ENCODE results near the gene OCIAD1.

The OCIAD1 gene

GRCh38 chr4:48830706-48831531 is at the start of gene OCIAD1:
Gene OCIAD1, plus strand, starts transcription at chr4:48831088. Its CDS starts 1,537 bp downstream, at chr4:48832625.
- H3K4me1 ChIP-seq (ENCODE audit: control insufficient read depth, insufficient read depth, low read length) = peaks cover 5% of the 10 kb centered on the region

GRCh38 chr4:48781968-48782367 is 48.9 kb upstream of the OCIAD1 start:
- H3K27me3 ChIP-seq (ENCODE audit: control insufficient read depth, insufficient read depth, low read length) = no peaks in the 10 kb centered on the region
- H3K9ac ChIP-seq (ENCODE audit: low read length) = no peak overlapping the region
- peaks cover 7% of the 10 kb centered on the region for H3K4me1 ChIP-seq (ENCODE audit: control insufficient read depth, insufficient read depth, low read length)
- no peaks in the 10 kb centered on the region for H3K9me3 ChIP-seq (ENCODE audit: control insufficient read depth, low read length)
- no peaks in the 10 kb centered on the region for H3K36me3 ChIP-seq (ENCODE audit: control insufficient read depth, insufficient read depth, low read length)
- no peak overlapping the region for H3K4me3 ChIP-seq (ENCODE audit: low read length)

More at GRCh38 chr4:48830706-48831531, at the start of gene OCIAD1:
- Histone ChIP-seq H3K9ac (ENCODE audit: low read length) (peak within 1 kb of the TSS; percentile 99), H3K36me3 (ENCODE audit: control insufficient read depth, insufficient read depth, low read length) (peaks cover 7% of the 10 kb centered on the region), H3K9me3 (ENCODE audit: control insufficient read depth, low read length) (no peaks in the 10 kb centered on the region), H3K27me3 (ENCODE audit: control insufficient read depth, insufficient read depth, low read length) (no peaks in the 10 kb centered on the region), H3K4me3 (ENCODE audit: low read length) (peak within 1 kb of the TSS; percentile 99)

GRCh38 chr4:48785302-48785701 is 45.6 kb upstream of the OCIAD1 start:
- Histone ChIP-seq H3K4me1 (ENCODE audit: control insufficient read depth, insufficient read depth, low read length) (no peaks in the 10 kb centered on the region), H3K9ac (ENCODE audit: low read length) (no peak overlapping the region), H3K9me3 (ENCODE audit: control insufficient read depth, low read length) (no peaks in the 10 kb centered on the region), H3K36me3 (ENCODE audit: control insufficient read depth, insufficient read depth, low read length) (no peaks in the 10 kb centered on the region), H3K27me3 (ENCODE audit: control insufficient read depth, insufficient read depth, low read length) (no peaks in the 10 kb centered on the region), H3K4me3 (ENCODE audit: low read length) (no peak overlapping the region)

DNA sequence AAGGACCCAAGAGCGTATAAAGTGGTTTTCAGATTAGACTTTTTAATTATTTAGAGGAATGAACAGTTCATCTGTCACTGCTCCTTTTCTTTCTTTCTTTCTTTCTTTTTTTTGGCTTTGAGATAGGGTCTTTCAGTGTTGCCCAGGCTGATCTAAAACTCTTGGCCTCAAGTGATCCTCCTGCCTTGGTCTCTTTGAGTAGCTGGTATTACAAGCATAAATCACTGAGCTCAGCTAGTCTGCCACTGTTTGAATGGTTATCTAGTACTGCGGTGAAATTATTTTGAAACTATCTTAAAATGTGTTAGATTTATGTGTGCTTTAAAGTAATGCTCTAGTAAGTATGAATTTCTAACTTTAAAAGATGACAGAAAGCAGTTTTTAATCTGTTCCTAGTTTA is 44.3 kb upstream of the OCIAD1 start:
- H3K9ac ChIP-seq (ENCODE audit: low read length) = no peak overlapping the region
- no peak overlapping the region for H3K4me3 ChIP-seq (ENCODE audit: low read length)
- H3K27me3 ChIP-seq (ENCODE audit: control insufficient read depth, insufficient read depth, low read length) = no peaks in the 10 kb centered on the region
- H3K4me1 ChIP-seq (ENCODE audit: control insufficient read depth, insufficient read depth, low read length) = no peaks in the 10 kb centered on the region
- no peaks in the 10 kb centered on the region for H3K36me3 ChIP-seq (ENCODE audit: control insufficient read depth, insufficient read depth, low read length)
- no peaks in the 10 kb centered on the region for H3K9me3 ChIP-seq (ENCODE audit: control insufficient read depth, low read length)

- Histone ChIP-seq H3K9me3 (ENCODE audit: control insufficient read depth, low read length) (no peaks in the 10 kb centered on the region), H3K4me1 (ENCODE audit: control insufficient read depth, insufficient read depth, low read length) (no peaks in the 10 kb centered on the region), H3K9ac (ENCODE audit: low read length) (no peak overlapping the region), H3K4me3 (ENCODE audit: low read length) (no peak overlapping the region), H3K27me3 (ENCODE audit: control insufficient read depth, insufficient read depth, low read length) (no peaks in the 10 kb centered on the region), H3K36me3 (ENCODE audit: control insufficient read depth, insufficient read depth, low read length) (no peaks in the 10 kb centered on the region)
These were observed 43.8 kb upstream of the OCIAD1 start for GRCh38 chr4:48787056-48787455.

- no peak overlapping the region for H3K9ac ChIP-seq (ENCODE audit: low read length)
- H3K9me3 ChIP-seq (ENCODE audit: control insufficient read depth, low read length) = no peaks in the 10 kb centered on the region
- no peaks in the 10 kb centered on the region for H3K27me3 ChIP-seq (ENCODE audit: control insufficient read depth, insufficient read depth, low read length)
- H3K4me3 ChIP-seq (ENCODE audit: low read length) = no peak overlapping the region
- no peaks in the 10 kb centered on the region for H3K4me1 ChIP-seq (ENCODE audit: control insufficient read depth, insufficient read depth, low read length)
- H3K36me3 ChIP-seq (ENCODE audit: control insufficient read depth, insufficient read depth, low read length) = no peaks in the 10 kb centered on the region
These were observed 40.3 kb upstream of the OCIAD1 start for GRCh38 chr4:48790561-48790960.

DNA sequence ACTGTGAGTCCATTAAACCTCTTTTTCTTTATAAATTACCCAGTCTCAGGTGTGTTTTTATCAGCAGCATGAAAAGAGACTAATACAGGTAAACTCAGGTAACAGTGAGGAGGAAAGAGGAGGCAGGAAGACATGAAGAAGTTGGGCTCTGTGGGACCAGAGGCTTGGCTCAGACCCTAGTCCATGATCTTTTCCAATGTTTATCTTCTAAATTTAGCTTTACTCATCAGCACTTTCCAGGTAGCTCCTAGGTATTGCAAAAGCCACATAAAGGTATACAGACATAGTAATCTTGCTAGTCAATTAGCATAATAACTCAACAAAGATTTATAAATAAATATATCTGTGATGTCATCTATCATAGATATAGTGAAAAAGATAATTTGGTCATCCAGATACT is 39.6 kb upstream of the OCIAD1 start:
- Histone ChIP-seq H3K9ac (ENCODE audit: low read length) (no peak overlapping the region), H3K36me3 (ENCODE audit: control insufficient read depth, insufficient read depth, low read length) (no peaks in the 10 kb centered on the region), H3K4me1 (ENCODE audit: control insufficient read depth, insufficient read depth, low read length) (no peaks in the 10 kb centered on the region), H3K4me3 (ENCODE audit: low read length) (no peak overlapping the region), H3K27me3 (ENCODE audit: control insufficient read depth, insufficient read depth, low read length) (no peaks in the 10 kb centered on the region), H3K9me3 (ENCODE audit: control insufficient read depth, low read length) (no peaks in the 10 kb centered on the region)

DNA sequence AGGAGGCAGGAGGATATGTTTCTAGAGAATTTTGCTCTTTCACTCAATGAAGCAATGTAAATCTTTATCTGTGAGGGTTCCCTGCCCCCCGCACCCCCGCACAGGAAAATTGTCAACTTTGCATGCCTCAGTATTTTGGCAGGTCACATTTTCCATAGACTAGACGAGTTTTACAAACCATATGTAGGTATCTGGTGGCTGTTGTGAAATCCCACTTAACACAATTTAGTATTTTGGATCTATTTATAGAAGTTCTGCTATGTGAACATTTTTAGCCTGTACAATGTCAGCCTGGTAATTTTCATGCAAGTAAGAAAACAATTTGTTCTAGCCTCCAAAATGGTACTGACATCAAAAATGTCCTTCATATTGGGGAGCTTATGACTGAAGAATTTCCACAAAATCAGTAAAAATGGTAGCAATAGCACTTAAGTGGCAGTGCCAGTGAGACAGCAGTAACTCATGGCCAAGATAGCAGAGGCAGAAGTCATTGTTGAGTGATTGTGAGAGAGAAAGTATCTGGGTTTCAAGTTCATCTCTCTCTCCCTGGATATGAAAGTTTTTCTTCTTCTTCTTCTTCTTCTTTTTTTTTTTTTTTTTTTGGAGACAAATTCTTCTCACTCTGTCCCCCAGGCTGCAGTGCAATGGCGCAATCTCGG is 38.4 kb upstream of the OCIAD1 start:
- H3K4me3 ChIP-seq (ENCODE audit: low read length) = no peak overlapping the region
- H3K27me3 ChIP-seq (ENCODE audit: control insufficient read depth, insufficient read depth, low read length) = no peaks in the 10 kb centered on the region
- no peaks in the 10 kb centered on the region for H3K4me1 ChIP-seq (ENCODE audit: control insufficient read depth, insufficient read depth, low read length)
- no peaks in the 10 kb centered on the region for H3K36me3 ChIP-seq (ENCODE audit: control insufficient read depth, insufficient read depth, low read length)
- no peak overlapping the region for H3K9ac ChIP-seq (ENCODE audit: low read length)
- H3K9me3 ChIP-seq (ENCODE audit: control insufficient read depth, low read length) = no peaks in the 10 kb centered on the region

GRCh38 chr4:48795108-48795507 is 35.8 kb upstream of the OCIAD1 start:
- no peaks in the 10 kb centered on the region for H3K27me3 ChIP-seq (ENCODE audit: control insufficient read depth, insufficient read depth, low read length)
- H3K36me3 ChIP-seq (ENCODE audit: control insufficient read depth, insufficient read depth, low read length) = no peaks in the 10 kb centered on the region
- no peaks in the 10 kb centered on the region for H3K4me1 ChIP-seq (ENCODE audit: control insufficient read depth, insufficient read depth, low read length)
- H3K9me3 ChIP-seq (ENCODE audit: control insufficient read depth, low read length) = no peaks in the 10 kb centered on the region
- no peak overlapping the region for H3K4me3 ChIP-seq (ENCODE audit: low read length)
- no peak overlapping the region for H3K9ac ChIP-seq (ENCODE audit: low read length)

DNA sequence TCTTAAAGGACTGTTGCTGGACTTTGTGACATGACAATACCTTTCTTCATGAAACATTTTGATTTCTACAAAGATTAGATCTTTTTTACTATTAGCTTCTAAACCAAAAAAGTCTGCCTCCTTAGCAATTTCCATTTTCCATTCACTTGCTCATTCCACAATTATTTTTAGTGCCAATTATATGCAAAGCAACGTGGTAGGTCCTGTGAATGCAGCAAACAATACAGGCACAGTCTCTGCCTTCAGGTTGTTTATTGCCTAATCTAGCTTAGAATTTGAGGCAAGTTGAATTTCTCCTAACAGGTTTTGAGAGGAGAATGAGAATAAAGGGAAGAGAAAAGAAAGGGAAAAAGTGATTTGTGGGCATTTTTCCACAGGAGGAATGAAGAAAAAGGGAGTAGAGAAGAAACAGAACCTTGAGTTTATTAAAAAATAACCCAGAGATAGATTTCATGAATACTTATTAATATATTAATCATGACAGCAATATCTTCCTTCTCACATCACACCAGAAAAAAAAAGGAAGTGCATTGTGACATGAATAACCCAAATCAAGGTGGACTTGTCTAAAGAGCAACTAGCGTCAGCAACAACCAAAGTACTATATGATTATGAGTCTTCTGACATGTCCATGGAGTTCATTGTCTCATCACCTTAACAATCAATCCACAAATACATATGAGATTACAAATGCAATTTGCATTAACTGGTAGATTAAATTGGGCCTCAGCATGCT is 34.5 kb upstream of the OCIAD1 start:
- Histone ChIP-seq H3K4me3 (ENCODE audit: low read length) (no peak overlapping the region), H3K27me3 (ENCODE audit: control insufficient read depth, insufficient read depth, low read length) (no peaks in the 10 kb centered on the region), H3K9me3 (ENCODE audit: control insufficient read depth, low read length) (no peaks in the 10 kb centered on the region), H3K36me3 (ENCODE audit: control insufficient read depth, insufficient read depth, low read length) (no peaks in the 10 kb centered on the region), H3K4me1 (ENCODE audit: control insufficient read depth, insufficient read depth, low read length) (no peaks in the 10 kb centered on the region), H3K9ac (ENCODE audit: low read length) (no peak overlapping the region)

- Histone ChIP-seq H3K4me3 (ENCODE audit: low read length) (no peak overlapping the region), H3K9ac (ENCODE audit: low read length) (no peak overlapping the region), H3K9me3 (ENCODE audit: control insufficient read depth, low read length) (no peaks in the 10 kb centered on the region), H3K36me3 (ENCODE audit: control insufficient read depth, insufficient read depth, low read length) (no peaks in the 10 kb centered on the region), H3K27me3 (ENCODE audit: control insufficient read depth, insufficient read depth, low read length) (no peaks in the 10 kb centered on the region), H3K4me1 (ENCODE audit: control insufficient read depth, insufficient read depth, low read length) (peaks cover 4% of the 10 kb centered on the region)
These were observed 33.8 kb upstream of the OCIAD1 start for GRCh38 chr4:48796927-48797679.

All from mucosa of stomach (tissue), 1 donor.